ENCODE measurements around the gene ANKRA2. TPM values are rescaled to one million over a fixed set of nuclear protein-coding genes. Genes with fewer than 3 reads are reported as not detected.

Gene ANKRA2
- total and polyA plus RNA-seq, 9 donors: 22.3 to 44.2 (median 25.5) TPM

- H3K4me3 ChIP-seq: no peak overlapping the region
- H3K4me1 ChIP-seq (ENCODE audit: insufficient read depth): no peaks in the 10 kb centered on the region
- no peaks in the 10 kb centered on the region for H3K9me3 ChIP-seq
- DNase-seq: no peak
- H3K27me3 ChIP-seq: no peaks in the 10 kb centered on the region
- intact Hi-C loops (cut with DNase I): no loop called here
- WGBS, 3 donors: 71 to 94% (median 80%) methylated on average over 1 of the region's 1 CpG
- TF ChIP-seq, protein P1, sequence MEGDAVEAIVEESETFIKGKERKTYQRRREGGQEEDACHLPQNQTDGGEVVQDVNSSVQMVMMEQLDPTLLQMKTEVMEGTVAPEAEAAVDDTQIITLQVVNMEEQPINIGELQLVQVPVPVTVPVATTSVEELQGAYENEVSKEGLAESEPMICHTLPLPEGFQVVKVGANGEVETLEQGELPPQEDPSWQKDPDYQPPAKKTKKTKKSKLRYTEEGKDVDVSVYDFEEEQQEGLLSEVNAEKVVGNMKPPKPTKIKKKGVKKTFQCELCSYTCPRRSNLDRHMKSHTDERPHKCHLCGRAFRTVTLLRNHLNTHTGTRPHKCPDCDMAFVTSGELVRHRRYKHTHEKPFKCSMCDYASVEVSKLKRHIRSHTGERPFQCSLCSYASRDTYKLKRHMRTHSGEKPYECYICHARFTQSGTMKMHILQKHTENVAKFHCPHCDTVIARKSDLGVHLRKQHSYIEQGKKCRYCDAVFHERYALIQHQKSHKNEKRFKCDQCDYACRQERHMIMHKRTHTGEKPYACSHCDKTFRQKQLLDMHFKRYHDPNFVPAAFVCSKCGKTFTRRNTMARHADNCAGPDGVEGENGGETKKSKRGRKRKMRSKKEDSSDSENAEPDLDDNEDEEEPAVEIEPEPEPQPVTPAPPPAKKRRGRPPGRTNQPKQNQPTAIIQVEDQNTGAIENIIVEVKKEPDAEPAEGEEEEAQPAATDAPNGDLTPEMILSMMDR (IDR thresholded peaks at IDR 0.05): no peak
- TF ChIP-seq EP300 (IDR thresholded peaks at IDR 0.05): no peak
- H3K36me3 ChIP-seq: no peaks in the 10 kb centered on the region
- no peak overlapping the region for H3K27ac ChIP-seq
These were observed 34.1 kb downstream of the ANKRA2 start for GRCh38 chr5:73531356-73531755.

DNA sequence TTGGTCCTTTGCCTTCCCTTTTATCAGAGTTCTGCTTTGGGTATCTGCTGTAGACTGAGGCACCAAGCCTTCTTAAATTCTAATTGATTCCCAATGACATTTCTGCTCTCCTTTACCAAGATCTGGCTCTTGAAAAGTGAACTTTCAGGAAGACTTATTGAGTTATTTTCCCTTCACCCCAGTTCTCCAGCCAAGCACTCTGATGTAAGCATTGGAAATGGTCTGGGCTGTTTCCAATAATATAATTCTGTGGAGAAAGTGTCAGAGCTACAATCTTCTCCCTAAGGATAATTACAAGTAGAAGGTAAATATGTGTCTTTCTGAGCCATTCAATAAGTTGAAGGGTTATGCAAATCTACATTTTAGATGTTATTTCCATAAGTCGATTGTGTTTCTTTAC lies 36.4 kb downstream of the ANKRA2 start:
- H3K9me3 ChIP-seq: no peaks in the 10 kb centered on the region
- no peaks in the 10 kb centered on the region for H3K36me3 ChIP-seq
- WGBS, 3 donors: 79 to 87% (median 85%) methylated on average over 1 of the region's 1 CpG
- no peak overlapping the region for H3K27ac ChIP-seq
- H3K4me1 ChIP-seq (ENCODE audit: insufficient read depth): no peaks in the 10 kb centered on the region
- no peak overlapping the region for H3K4me3 ChIP-seq
- H3K27me3 ChIP-seq: no peaks in the 10 kb centered on the region
- TF ChIP-seq POLR2A (IDR thresholded peaks at IDR 0.05): no peak
- TF ChIP-seq, protein P1 (IDR thresholded peaks at IDR 0.05): no peak
- no peak for TF ChIP-seq EP300 (IDR thresholded peaks at IDR 0.05)
- intact Hi-C loops (cut with DNase I): no loop called here
- no peak for DNase-seq

GRCh38 chr5:73528248-73528647 lies 37.2 kb downstream of the ANKRA2 start:
- no peaks in the 10 kb centered on the region for H3K9me3 ChIP-seq
- H3K4me1 ChIP-seq (ENCODE audit: insufficient read depth): no peaks in the 10 kb centered on the region
- intact Hi-C loops (cut with DNase I): no loop called here
- no peak overlapping the region for H3K27ac ChIP-seq
- no peak for DNase-seq
- no peaks in the 10 kb centered on the region for H3K36me3 ChIP-seq
- H3K4me3 ChIP-seq: no peak overlapping the region
- 71 to 78% (median 74%) methylated on average over 3 of the region's 3 CpGs for WGBS, 3 donors
- TF ChIP-seq POLR2A (IDR thresholded peaks at IDR 0.05) (no peak), EP300 (IDR thresholded peaks at IDR 0.05) (no peak)
- TF ChIP-seq, protein P1 (IDR thresholded peaks at IDR 0.05): no peak
- no peaks in the 10 kb centered on the region for H3K27me3 ChIP-seq

DNA sequence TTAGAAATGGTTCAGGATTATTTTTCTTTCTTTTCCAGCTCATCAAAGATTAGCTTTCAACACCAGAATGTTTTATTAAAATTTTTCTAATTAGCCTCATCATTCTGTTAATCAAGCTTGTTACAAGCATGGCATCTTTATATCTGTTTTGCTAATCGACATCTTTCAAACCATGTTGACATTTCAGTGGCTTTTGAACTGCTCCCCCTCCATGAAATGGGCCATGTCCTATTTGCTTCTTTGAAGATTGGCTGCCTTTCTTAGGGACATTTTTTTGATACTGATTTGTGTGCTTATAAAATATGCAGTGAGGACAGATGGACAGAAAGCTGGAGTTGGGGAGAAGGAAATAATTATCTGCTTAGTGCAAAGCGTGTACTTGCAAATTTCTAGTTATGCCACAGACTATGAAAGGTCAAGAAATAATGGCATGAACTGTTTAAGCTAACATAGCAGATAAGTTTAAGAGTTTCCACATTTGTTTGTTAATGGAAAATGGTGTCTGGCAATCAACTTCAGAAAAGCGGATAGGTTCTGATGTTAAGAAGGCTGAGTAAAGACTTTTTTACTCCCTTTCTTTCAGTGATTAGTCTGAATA lies 39.7 kb downstream of the ANKRA2 start:
- 58 to 66% (median 66%) methylated on average over 3 of the region's 3 CpGs for WGBS, 3 donors
- DNase-seq: no peak
- intact Hi-C loops (cut with DNase I): no loop called here
- TF ChIP-seq, protein P1 (IDR thresholded peaks at IDR 0.05): no peak
- H3K27me3 ChIP-seq: no peaks in the 10 kb centered on the region
- no peaks in the 10 kb centered on the region for H3K4me1 ChIP-seq (ENCODE audit: insufficient read depth)
- no peak overlapping the region for H3K27ac ChIP-seq
- H3K9me3 ChIP-seq: no peaks in the 10 kb centered on the region
- no peaks in the 10 kb centered on the region for H3K36me3 ChIP-seq
- H3K4me3 ChIP-seq: no peak overlapping the region

Data from ovary (tissue), 9 donors.